Spleen (tissue), 11 donors: ENCODE data around the gene CHCHD6. TPM values are rescaled to one million over a fixed set of nuclear protein-coding genes. Genes with fewer than 3 reads are reported as not detected.
A peak's percentile ranks its signal among the peaks of the same experiment; 100 is the strongest.

ENCODE experiments used
- DNase-seq: peaks from one replicate; pipeline ENCODE4 v3.0.0-alpha.2; 2020
- H3K27ac ChIP-seq, 8 donors: fragments of 200-600 bp; sonication (generic) in 7 of 8; 1 replicate in 4 of 8; 2 replicates in 4 of 8; pipeline versions ENCODE4 v1.5.0 to v1.8.0; 2016 to 2021; ENCODE audit warnings: inconsistent platforms in 4 of 8, mild to moderate bottlenecking in 4 of 8, moderate library complexity in 1 of 8
- H3K27me3 ChIP-seq, 7 donors: fragments of 200-600 bp; sonication (generic) in 6 of 7; replicated peaks in 1 of 7; 1 replicate in 4 of 7; 2 replicates in 3 of 7; pipeline versions ENCODE4 v1.5.0 to v1.8.0; 2016 to 2021; ENCODE audit warnings: inconsistent platforms in 3 of 7, mild to moderate bottlenecking in 1 of 7
- H3K36me3 ChIP-seq, 6 donors: fragments of 200-600 bp; sonication (generic) in 5 of 6; 1 replicate in 4 of 6; 2 replicates in 2 of 6; pipeline versions ENCODE4 v1.5.0 to v1.8.0; 2016 to 2021; ENCODE audit warnings: inconsistent platforms in 2 of 6
- H3K4me1 ChIP-seq, 6 donors: fragments of 200-600 bp; sonication (generic) in 5 of 6; 1 replicate in 3 of 6; 2 replicates in 3 of 6; pipeline versions ENCODE4 v1.5.0 to v1.8.0; 2016 to 2021; ENCODE audit warnings: inconsistent platforms in 3 of 6
- H3K4me3 ChIP-seq, 8 donors: fragments of 200-600 bp; sonication (generic) in 7 of 8; 1 replicate in 4 of 8; 2 replicates in 4 of 8; pipeline versions ENCODE4 v1.5.0 to v1.8.0; 2016 to 2021; ENCODE audit warnings: inconsistent platforms in 4 of 8, mild to moderate bottlenecking in 4 of 8, moderate library complexity in 2 of 8
- H3K9me3 ChIP-seq, 8 donors: fragments of 200-600 bp; sonication (generic) in 7 of 8; 1 replicate in 4 of 8; 2 replicates in 4 of 8; pipeline versions ENCODE4 v1.5.0 to v1.8.0; 2016 to 2021; ENCODE audit warnings: inconsistent platforms in 4 of 8
- POLR2A ChIP-seq, 3 donors: fragments of 450-650 bp; IDR thresholded peaks; one replicate each; pipeline ENCODE4 v1.5.1; 2017; ENCODE audit warnings: antibody characterized with exemption in 3 of 3, mild to moderate bottlenecking in 1 of 3
- POLR2AphosphoS5 ChIP-seq, 3 donors: sonication (generic); formaldehyde crosslinking; IDR thresholded peaks; one replicate each; pipeline ENCODE4 v1.5.1; 2017; ENCODE audit warnings: antibody characterized with exemption in 3 of 3
- WGBS, 5 donors: extraction: QIAGEN DNeasy Blood & Tissue Kit in 3 of 5; methylation state at CpG; one replicate each; pipeline versions ENCODE4 v1.1.5 to v1.1.7; 2013 to 2018; 5-methylcytosine and 5-hydroxymethylcytosine counted together
- intact Hi-C: fragments of 100-400 bp; cut with DNase I; formaldehyde crosslinking; loops from one replicate; pipeline ENCODE4 v1.15.0; 2023; ENCODE audit warnings: low total_unique reads
- polyA plus RNA-seq, 3 donors: library from polyadenylated mRNA; stranded (reverse); fragments of 200-250 nt; gene quantifications; one replicate each; pipeline ENCODE4 v1.2.1, GENCODE V29; 2013
- total RNA-seq, 7 donors: library from RNA; depleted of rRNA in 3 of 7; stranded (reverse); fragments of >200 nt in 3 of 7; fragmentation: NEBNext Ultra II Directional in 4 of 7; extraction: Animal tissue kit (Norgen Biotek cat#: 25700) in 4 of 7; gene quantifications; one replicate each; pipeline versions ENCODE4 v1.1.0 to v1.2.1, GENCODE V29; 2016 to 2021
- TF ChIP-seq, protein P1 (sequence below), 11 experiments: fragments of 200-600 bp in 7 of 11; fragments of 450-650 bp in 4 of 11; sonication (generic) in 4 of 11; IDR thresholded peaks in 8 of 11; conservative IDR thresholded peaks in 3 of 11; 1 replicate in 7 of 11; 2 replicates in 4 of 11; pipeline versions ENCODE4 v1.4.0 to v1.8.0; 2016 to 2021; ENCODE audit warnings: antibody characterized with exemption in 11 of 11, inconsistent platforms in 4 of 11, mild to moderate bottlenecking in 1 of 11
- donor health status: healthy with polysubstance abuse.
- donor health status: DM: no; HTN: no; CAD: no; lungs with moderate emphysema.
- donor health status: DM: no; HTN: no; CAD: no.
- donor health status: Bipolar disorder and iron deficiency.
- donor health status: healthy.
- donor health status: DM: no; HTN: no; CAD: no.
- donor health status: DM: yes; HTN: yes; CAD: no.

Gene CHCHD6
- total and polyA plus RNA-seq, 10 donors: 6.3 to 39.1 (median 11.8) TPM

- Histone ChIP-seq H3K4me1 (peaks cover 0 to 43% (median 20%) of the 10 kb centered on the region in 6 donors), H3K9me3 (no peaks in the 10 kb centered on the region), H3K36me3 (peaks cover 0 to 11% (median 0%) of the 10 kb centered on the region in 6 donors), H3K27me3 (no peaks in the 10 kb centered on the region), H3K27ac (peak overlapping the region in 2 of 8 donors; percentile 36 to 63), H3K4me3 (no peak overlapping the region)
- peak in 2 of 3 donors; percentile 72 to 74 for TF ChIP-seq POLR2AphosphoS5 (IDR thresholded peaks at IDR 0.05)
- TF ChIP-seq POLR2A (IDR thresholded peaks at IDR 0.05): no peak
- TF ChIP-seq, protein P1, sequence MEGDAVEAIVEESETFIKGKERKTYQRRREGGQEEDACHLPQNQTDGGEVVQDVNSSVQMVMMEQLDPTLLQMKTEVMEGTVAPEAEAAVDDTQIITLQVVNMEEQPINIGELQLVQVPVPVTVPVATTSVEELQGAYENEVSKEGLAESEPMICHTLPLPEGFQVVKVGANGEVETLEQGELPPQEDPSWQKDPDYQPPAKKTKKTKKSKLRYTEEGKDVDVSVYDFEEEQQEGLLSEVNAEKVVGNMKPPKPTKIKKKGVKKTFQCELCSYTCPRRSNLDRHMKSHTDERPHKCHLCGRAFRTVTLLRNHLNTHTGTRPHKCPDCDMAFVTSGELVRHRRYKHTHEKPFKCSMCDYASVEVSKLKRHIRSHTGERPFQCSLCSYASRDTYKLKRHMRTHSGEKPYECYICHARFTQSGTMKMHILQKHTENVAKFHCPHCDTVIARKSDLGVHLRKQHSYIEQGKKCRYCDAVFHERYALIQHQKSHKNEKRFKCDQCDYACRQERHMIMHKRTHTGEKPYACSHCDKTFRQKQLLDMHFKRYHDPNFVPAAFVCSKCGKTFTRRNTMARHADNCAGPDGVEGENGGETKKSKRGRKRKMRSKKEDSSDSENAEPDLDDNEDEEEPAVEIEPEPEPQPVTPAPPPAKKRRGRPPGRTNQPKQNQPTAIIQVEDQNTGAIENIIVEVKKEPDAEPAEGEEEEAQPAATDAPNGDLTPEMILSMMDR (IDR thresholded peaks at IDR 0.05 in 8 of 11, conservative IDR thresholded peaks at IDR 0.05 in 3 of 11): no peak
- peak; percentile 93 for DNase-seq
- WGBS, 5 donors: 70 to 85% (median 79%) methylated on average over 15 of the region's 15 CpGs
- intact Hi-C loops: no loop called here
Observed at GRCh38 chr3:126955004-126955790, 251.2 kb downstream of the CHCHD6 start.

- no peak overlapping the region for H3K27ac ChIP-seq
- WGBS, 5 donors: 77 to 89% (median 87%) methylated on average over 8 of the region's 8 CpGs
- peak; percentile 67 for DNase-seq
- no peaks in the 10 kb centered on the region for H3K9me3 ChIP-seq
- no peak overlapping the region for H3K4me3 ChIP-seq
- no peaks in the 10 kb centered on the region for H3K27me3 ChIP-seq
- peaks cover 2 to 53% (median 30%) of the 10 kb centered on the region in 6 donors for H3K4me1 ChIP-seq
- intact Hi-C loops: no loop called here
- peaks cover 0 to 11% (median 0%) of the 10 kb centered on the region in 6 donors for H3K36me3 ChIP-seq
- TF ChIP-seq POLR2AphosphoS5 (IDR thresholded peaks at IDR 0.05) (no peak), POLR2A (IDR thresholded peaks at IDR 0.05) (no peak)
- TF ChIP-seq, protein P1 (IDR thresholded peaks at IDR 0.05 in 8 of 11, conservative IDR thresholded peaks at IDR 0.05 in 3 of 11): no peak
Observed at GRCh38 chr3:126956361-126956760, 252.3 kb downstream of the CHCHD6 start.

- DNase-seq: peak; percentile 77
- WGBS, 5 donors: 81 to 87% (median 84%) methylated on average over 15 to 23 of the region's 23 CpGs
- Histone ChIP-seq H3K36me3 (peaks cover 0 to 11% (median 0%) of the 10 kb centered on the region in 6 donors), H3K4me1 (peaks cover 9 to 60% (median 37%) of the 10 kb centered on the region in 6 donors), H3K4me3 (no peak overlapping the region), H3K27ac (no peak overlapping the region), H3K9me3 (no peaks in the 10 kb centered on the region), H3K27me3 (no peaks in the 10 kb centered on the region)
- intact Hi-C loops: no loop called here
- TF ChIP-seq POLR2AphosphoS5 (IDR thresholded peaks at IDR 0.05): no peak
- TF ChIP-seq, protein P1 (IDR thresholded peaks at IDR 0.05 in 8 of 11, conservative IDR thresholded peaks at IDR 0.05 in 3 of 11): no peak
- TF ChIP-seq POLR2A (IDR thresholded peaks at IDR 0.05): no peak
Observed at GRCh38 chr3:126956866-126957650, 253.0 kb downstream of the CHCHD6 start.
